HUDEP-2 (cell line): ENCODE measurements around the gene YOD1.
"Not testable (repeated sequence)": the region's sequence is repeated elsewhere in the genome, so short reads cannot be mapped to it uniquely, and the experiment has no call there.

Source experiments
- DNase-seq, 76 experiments: peaks; one replicate each; lab custom pipeline; 2025; ENCODE audit not compliant: unreplicated experiment in 76 of 76; lab: John Stamatoyannopoulos, UW

Gene YOD1

GRCh38 chr1:207050480-207051190, 373 bp downstream of the YOD1 start:
- DNase-seq, result peak in 72 of 76 experiments; percentile 33 to 84 (median 73)

DNA sequence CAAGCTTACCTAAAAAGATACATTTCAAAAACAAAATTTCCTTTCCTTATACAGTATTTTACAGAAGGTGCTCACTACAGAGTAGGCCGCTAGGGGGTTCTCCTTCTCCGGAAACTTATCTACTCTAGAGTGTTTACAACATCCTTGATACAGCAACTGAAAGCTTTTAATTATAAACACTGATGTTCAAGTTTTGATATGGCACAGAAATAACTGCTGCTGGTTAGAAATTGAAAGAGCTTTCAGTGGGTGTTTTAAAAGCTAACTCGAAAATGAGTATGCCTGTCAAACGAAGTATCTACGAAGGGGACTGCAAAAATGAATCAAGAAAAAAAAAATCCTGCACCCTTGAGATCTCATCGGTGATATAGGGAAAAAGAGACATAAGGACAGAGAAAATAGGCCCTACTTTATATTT, 1.0 kb downstream of the YOD1 start:
- DNase-seq, result peak in 31 of 76 experiments; percentile 5 to 65 (median 22)

- DNase-seq, result no peak
These were observed 1.5 kb downstream of the YOD1 start for GRCh38 chr1:207049514-207049913.

DNA sequence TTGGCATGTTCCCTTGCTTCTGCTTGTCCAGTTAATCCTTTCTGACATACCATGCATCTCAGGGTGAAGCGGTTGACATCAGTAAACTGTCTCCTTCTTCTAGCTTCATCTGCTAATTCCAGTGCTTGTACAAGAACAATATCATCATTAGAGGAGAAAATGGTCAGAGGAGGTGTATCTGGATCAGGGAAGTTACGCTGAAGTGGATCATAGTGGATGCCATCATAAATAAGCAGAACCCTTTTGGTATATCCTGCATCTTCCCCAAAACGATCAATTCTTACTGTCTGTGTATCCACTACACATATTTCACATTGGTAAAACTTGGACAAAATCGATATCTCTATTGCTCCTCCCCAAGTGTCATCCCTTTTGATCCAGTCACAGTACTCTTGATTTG, 2.0 kb downstream of the YOD1 start:
- no peak for DNase-seq

GRCh38 chr1:207048041-207048440, 3.0 kb downstream of the YOD1 start:
- DNase-seq, result no peak

- DNase-seq, result peak in 6 of 76 experiments; percentile 2 to 29 (median 16)
These were observed 3.5 kb downstream of the YOD1 start for GRCh38 chr1:207047505-207047904.

- no peak for DNase-seq
These were observed 5.6 kb downstream of the YOD1 start for GRCh38 chr1:207045453-207045852.

DNA sequence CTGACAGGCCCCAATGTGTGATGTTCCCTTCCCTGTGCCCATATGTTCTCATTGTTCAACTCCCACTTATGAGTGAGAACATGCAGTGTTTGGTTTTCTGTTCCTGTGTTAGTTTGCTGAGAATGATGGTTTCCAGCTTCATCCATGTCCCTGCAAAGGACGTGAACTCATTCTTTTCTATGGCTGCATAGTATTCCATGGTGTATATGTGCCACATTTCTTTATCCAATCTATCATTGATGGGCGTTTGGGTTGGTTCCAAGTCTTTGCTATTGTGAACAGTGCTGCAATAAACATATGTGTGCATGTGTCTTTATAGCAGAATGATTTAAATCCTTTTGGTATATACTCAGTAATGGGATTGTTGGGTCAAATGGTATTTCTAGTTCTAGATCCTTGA, 9.6 kb downstream of the YOD1 start:
- DNase-seq, result not testable (repeated sequence)

DNA sequence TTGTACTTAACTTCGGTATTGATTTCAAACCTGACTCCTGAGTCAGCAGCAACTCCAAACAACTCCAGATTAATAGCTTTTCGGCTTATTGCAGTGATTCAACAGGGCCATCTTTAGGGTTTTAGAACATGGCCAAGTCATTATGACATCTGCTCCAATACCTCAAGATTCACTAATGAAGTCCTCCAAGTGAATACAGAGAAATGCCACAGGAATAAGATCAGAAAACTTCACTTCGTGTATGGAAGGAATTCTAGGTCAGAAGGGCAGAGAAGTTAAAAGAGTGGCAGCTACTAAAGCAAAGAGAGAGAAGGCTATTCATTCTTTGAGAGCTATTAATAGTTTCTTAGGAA, 10.9 kb downstream of the YOD1 start:
- no peak for DNase-seq

DNA sequence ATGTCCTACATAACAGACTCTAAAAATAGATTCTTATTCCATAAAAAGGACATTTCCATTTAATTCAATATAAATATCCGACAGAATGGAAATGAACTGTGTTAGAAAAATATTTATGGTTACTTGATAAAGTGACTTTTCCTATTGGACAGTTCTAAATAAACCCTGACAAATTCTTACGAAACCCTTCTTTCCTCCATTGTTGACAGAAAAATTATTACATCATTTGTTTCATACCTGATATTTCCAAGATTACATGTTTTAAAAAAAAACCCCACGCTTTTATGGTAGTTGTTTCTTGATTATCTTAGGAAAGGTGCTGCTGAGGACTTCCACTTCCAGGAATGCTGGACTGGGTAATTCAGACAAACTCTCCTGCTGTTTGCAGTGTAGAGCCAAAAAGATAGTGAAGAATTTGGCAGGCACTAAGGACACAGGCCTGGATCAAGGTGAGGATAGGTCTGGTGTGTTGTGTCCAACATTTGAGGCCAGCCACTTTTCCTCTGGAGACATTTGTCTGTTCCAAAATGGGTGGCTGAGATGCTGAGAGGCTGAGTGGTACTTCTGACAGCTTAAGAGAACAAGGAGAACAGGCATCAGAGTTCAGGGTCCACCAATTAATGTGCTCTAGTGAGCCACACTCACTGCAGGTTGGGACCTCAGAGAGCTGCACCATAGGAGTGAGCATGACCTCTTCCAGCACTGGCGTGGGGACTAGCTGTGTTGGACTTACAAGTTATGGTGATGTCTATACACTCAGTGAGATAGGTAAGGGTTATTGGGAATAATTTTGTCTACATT, 11.4 kb downstream of the YOD1 start:
- no peak for DNase-seq

- DNase-seq, result no peak
These were observed 14.1 kb downstream of the YOD1 start for GRCh38 chr1:207036865-207037264.

DNA sequence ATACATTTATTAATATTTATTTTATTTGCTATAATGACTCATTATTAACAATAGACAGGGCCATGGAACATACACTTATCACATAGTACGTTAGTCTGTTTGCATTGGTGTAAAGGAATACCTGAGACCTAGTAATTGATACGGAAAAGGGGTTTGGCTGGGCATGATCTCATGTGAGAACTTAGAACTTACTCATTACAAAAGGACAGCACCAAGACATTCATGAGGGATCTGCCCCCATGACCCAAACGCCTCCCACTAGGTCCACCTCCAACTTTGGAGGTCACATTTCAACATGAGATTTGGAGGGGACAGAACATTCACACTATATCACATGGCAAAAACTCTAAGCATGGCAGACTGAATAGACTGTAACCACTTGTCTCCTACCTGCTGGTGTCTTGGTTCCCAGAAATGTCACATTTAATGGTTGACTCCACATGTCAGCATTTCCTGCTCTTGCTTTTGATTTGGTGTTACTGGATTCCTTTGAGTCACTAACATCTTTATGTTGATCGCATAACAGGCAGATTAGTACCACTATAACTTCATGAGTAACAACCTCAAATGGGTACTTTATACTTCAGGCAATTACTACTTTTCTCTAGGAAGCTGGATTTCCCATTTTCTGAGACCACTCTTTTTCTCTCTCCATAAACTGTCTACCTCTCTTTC, 15.0 kb downstream of the YOD1 start:
- no peak for DNase-seq

DNA sequence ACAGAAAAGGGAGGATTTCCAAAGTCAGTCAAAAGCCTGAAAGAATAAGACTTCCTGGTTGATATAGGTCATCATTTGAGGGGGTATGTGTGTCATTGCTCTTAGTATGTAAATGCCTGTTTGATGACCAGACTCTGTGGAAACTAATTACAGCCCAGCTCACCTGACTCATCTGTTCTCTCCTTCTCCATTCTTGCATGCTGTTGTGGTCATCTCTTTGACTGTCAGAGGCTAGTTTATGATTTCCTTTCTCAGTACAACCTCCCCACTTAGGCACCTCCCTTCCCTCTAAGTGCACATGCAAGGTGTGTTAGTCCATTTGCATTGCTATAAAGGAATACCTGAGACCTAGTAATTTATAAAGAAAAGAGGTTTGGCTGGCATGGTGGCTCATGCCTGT, 16.0 kb downstream of the YOD1 start:
- no peak for DNase-seq

- DNase-seq, result no peak
These were observed 16.8 kb downstream of the YOD1 start for GRCh38 chr1:207034208-207034607.

GRCh38 chr1:207033302-207033701, 17.7 kb downstream of the YOD1 start:
- DNase-seq, result no peak

- DNase-seq, result no peak
These were observed 18.4 kb downstream of the YOD1 start, which contains the start of gene C1orf116 for GRCh38 chr1:207032528-207033017. C1orf116 (minus strand) TSS chr1:207032756; CDS start chr1:207027598, 5,158 bp downstream.

DNA sequence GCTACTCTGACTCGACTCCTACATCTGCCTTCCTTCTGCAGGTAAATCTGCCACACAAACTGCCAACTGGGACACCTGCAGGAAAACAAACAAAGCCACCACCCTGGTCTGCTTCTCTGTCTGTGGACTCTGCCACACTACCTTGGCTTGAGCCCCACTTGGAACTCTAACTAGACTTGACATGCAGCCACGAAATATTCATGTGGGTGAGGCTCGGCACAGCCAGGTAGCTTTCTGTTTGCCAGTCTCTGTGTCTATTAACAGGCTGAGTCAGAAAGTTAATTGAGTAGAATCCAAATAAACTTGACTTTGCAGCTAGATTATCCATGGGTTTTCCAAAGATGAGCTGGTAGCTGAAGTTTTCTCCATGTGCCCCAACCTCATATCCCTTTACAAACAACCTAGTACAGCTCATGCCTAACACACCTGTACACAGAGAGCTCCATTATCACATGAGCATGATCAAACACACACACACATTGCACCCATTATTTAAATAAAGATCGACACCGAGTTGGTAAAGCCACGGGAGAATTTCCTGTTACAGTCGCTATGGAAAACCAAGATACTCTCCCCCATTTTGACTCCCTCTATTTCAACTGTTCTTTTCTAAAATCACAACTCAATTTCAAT, 19.3 kb downstream of the YOD1 start:
- DNase-seq, result no peak

- no peak for DNase-seq
These were observed 20.0 kb downstream of the YOD1 start for GRCh38 chr1:207031016-207031415.

- DNase-seq, result no peak
These were observed 20.4 kb downstream of the YOD1 start for GRCh38 chr1:207030522-207031009.

- no peak for DNase-seq
These were observed 21.1 kb downstream of the YOD1 start for GRCh38 chr1:207029701-207030521.
